Ecto neural progenitor cell (in vitro differentiated cells): ENCODE measurements around the gene NUB1.

Experiments used
- DNase-seq: peaks from one replicate; pipeline ENCODE4 v3.0.0-alpha.2; 2018; ENCODE audit warnings: low spot score

Gene NUB1, protein sequence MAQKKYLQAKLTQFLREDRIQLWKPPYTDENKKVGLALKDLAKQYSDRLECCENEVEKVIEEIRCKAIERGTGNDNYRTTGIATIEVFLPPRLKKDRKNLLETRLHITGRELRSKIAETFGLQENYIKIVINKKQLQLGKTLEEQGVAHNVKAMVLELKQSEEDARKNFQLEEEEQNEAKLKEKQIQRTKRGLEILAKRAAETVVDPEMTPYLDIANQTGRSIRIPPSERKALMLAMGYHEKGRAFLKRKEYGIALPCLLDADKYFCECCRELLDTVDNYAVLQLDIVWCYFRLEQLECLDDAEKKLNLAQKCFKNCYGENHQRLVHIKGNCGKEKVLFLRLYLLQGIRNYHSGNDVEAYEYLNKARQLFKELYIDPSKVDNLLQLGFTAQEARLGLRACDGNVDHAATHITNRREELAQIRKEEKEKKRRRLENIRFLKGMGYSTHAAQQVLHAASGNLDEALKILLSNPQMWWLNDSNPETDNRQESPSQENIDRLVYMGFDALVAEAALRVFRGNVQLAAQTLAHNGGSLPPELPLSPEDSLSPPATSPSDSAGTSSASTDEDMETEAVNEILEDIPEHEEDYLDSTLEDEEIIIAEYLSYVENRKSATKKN

DNA sequence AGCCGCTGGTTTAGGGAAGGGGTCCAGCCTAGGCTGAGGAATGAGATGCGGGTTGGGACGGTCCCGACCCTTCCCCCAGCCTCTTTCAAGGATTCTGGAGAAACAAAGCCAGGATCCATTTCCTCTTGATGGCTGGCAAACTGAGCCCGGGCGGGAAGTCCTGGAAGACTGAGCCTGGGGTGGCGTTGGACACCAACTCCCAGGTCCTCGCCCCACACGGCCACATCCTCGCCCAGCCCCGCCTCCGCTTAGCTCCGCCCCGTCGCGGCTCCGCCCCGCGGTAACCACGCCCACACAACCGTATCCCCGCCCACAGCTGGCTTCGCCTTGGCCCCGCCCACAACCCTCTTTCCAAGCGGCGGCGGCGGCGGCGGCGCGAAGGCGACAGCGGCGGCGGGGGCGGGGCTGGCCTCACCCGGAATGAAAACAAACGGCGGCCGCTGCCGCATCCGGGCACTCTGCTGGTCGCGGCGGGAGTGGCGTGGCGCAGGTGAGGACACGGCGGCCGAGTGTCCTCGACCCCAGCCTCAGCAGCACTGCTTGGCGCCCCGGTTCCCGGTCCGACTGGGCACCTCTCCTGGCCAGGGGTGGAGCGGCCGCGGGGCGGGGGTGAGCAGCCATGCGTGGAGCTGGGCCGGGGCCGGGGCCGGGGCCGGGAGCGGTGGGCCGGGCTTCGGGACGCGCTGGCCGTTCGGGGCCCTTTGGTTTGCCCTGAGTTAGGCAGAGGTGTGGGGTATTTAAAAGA is at the start of gene NUB1:
Gene NUB1 (plus strand): TSS at position 456 of the 745 bp plus-strand sequence. CDS start 3,538 bp downstream, outside the sequence.
- peak; percentile 97 for DNase-seq

DNA sequence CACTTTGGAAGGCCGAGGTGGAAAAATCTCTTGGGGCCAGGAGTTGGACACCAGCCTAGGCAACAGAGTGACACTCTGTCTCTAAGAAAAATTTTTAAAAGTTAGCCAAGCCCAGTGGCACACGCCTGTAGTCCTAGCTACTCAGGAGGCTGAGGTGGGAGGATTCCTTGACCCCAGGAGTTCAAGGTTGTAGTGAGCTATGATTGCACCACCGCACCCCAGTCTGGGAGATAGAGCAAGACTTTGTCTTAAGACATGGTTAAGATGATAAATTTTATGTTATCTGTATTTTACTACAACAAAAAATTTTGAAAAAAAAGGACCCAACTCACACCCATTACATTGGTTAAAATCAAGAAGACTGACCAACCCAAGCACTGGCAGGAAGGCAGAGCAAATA is 48.8 kb upstream of the NUB1 start:
- no peak for DNase-seq

DNA sequence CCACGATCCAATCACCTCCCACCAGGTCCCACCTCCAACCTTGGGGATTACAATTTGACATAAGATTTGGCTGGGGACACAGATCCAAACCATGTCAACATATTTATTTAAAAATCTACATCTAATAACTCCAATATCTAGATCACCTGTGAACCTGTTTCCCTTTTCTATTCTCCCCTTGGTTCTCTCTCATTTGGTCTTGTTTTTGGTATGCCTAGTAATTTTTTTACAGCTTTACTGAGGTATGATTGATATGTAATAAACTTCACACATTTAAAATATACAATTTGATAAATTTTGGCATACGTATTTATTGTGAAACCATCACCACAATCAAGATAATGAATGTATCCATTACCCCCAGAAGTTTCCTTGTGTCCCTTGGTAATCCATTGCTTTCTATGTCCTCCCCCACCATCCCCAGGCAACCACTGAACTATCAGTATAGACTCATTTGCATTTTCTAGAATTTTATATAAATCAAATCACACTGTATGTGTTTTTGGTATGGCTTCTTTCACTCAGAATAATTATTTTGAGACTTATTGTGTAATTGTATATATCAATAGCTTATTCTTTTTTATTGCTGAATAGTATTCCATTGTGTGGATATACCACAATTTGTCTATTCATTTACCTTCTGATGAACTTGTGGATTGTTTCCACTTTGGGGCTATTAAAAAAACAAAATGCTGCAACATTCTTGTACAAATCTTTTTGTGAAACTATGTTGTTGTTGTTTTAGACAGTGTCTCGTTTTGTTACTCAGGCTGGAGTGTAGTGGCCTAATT is 45.2 kb upstream of the NUB1 start:
- DNase-seq: no peak

DNA sequence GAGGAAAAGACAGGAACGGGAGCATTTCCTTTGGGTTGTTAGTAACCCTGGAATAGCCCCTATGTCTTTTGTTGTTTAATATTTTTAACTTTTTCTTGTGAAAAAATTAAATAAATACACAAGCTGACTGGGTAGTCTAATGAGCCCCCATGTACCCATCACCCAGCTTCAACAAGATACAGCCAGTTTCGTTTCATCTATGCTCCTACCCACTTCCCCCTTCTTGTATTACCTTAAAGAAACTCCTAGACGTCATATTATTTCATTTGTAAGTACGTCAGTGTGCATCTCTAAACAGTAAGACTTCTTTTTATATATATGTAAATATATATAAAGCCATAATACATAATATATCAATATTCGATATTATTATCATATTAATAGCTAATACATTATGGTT is 42.8 kb upstream of the NUB1 start:
- no peak for DNase-seq

DNA sequence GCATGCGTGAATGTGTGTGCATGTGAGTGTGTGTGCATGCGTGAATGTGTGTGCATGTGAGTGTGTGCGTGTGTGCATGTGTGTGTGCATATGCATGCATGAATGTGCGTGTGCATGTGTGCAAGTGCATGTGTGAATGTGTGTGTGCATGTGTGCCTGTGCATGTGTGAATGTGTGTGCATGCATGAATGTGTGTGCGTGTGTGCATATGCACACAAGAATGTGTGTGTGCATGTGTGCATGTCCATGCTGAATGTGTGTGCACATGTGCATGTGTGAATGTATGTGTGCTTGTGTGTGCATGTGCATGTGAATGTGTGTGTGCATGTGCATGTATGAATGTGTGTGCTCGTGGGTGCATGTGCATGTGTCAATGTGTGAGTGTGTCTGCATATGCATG is 42.1 kb upstream of the NUB1 start:
- DNase-seq: no peak

DNA sequence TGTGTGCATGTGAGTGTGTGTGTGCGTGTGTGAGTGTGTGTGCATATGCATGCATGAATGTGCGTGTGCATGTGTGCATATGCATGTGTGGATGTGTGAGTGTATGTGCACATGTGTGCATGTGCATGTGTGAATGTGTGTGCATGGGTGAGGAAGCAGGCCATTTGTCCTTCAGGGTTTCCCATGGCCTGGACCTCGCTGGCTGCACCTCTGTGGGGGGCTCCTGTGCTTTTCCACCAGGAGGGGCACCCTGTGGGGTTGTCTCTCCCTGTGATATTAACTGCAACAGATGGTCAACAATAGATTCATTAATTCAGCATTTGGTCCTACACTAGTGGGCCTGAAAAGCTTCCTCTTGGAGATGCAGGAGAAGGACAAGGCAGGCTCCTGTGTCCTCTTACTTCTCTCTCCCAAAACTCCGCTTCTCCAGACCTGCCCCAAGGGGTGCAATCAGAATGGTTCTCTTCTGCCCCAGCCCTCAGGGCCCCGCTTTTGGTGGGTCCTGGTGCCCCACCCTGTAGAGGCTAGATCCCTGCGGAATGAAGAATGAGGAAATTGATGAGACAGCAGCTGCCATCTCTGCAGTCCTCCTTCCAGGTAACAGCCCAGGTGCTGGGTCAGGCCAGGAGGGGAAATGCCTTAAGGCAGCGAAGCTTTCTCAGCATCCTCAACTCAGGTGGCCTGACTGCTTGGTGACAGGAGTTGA is 41.5 kb upstream of the NUB1 start:
- DNase-seq: no peak

DNA sequence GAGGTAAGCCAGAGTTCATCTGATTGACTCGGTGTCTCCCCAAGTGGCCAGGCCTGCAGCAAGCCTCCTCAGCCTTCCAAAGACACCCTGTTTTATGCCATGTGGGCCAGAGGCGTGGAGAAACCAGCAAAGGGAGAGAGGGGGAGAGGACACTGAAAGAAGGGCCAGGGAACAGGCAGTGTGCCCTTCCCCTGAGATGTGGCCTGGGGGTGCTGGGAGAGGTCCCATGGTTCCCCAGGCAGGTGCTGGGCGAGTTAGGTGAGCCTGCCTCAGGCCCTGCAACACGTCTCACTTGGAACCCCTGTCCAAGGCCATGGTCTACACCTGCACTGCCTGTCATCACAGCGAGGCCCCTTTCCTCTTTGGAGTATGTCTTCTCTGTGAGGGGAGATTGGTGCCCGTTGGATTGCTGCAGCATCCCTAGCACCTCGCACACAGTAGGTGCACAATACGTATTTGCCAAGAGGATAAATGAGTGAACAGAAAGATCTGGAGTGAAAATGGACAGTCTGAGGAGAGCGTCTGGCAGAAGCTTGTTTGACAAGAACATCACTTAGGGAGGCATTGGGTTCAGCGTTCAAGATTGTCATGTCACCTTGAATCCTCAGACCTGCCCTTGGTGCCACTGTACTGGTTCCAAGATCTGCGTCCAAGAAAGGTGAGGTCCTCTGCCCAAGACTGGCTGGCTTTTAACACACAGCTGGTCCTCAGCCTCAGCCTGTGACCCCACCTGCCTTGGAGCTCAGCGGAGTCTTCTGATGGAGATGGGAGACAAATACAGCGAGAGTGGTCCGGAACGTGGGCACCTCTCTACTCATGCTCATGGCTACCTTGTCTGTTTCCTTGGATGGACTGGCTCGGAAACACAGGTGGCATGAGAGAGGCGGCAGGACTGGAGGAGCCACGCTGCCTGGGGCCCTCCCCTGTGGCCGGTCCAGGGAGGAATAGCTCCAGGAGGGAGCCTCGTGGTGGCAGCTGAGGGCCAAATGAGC is 39.8 kb upstream of the NUB1 start:
- peak; percentile 39 for DNase-seq

DNA sequence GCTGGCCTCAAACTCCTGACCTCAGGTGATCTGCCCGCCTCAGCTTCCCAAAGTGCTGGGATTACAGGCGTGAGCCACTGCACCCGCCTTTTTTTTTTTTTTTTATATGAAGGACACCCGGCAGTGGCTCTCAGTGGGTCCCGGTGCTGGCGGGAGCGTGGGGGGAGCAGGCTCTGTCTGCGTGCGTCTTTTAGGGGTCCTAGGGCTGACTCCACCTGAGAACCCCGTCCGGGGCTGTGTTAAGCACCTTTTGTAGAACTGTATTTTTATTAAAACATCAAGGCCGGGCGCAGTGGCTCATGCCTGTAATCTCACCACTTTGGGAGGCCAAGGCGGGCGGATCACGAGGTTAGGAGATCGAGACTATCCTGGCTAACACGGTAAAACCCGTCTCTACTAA is 37.4 kb upstream of the NUB1 start:
- DNase-seq: peak; percentile 44

DNA sequence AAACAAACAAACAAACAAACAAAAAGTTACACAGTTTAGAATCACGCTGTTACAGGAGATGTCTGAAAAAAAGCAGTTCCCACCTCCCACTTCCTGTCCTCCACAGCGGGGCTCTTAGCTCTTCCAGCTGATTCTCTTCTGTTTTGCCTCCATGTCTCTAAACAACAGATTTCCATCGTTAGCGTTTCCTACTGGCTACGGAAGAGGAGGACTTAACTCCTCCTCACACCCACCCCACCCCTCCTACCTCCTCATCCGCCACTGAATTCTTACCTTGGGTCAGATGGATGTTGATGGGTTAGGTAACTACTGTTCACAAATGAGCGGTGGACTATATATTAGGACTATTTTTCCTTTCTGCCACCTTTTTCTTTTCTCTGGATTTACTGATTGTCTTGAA is 36.8 kb upstream of the NUB1 start:
- peak; percentile 41 for DNase-seq

DNA sequence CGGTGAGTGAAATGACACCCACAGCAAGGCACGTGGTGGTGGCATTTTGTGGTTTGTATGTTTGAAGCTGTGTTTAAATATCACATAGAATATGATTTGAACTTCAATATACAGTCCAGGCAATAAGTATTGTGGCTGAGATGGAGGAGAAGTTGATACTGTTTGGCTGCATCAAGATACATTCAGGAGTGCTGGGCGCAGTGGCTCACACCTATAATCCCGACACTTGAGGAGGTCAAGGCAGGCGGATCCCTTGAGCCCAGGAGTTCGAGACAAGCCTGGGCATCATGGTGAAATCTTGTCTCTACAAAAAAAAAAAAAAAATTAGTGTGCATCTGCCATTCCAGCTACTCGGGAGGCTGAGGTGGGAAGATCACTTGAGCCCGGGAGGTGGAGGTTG is 35.2 kb upstream of the NUB1 start:
- DNase-seq: peak; percentile 20

DNA sequence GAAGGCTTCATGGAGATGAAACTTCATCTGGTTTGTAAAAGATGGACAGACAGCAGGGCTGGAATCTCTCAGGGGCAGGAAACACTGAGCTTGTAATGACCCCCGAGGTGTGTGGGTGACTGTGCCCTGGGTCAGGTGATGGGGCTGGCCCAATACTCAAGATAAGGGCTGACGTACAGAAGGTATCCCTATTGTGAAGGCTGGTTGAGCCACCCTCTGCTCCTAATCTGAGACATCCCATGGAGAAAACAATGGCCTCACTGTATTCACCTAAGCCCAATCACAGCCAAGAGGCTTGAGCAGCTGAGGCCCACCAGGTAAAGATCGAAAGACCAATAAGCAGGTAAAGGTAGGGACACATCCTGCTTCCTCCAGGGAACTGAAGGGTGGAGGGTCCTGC is 34.8 kb upstream of the NUB1 start:
- no peak for DNase-seq

DNA sequence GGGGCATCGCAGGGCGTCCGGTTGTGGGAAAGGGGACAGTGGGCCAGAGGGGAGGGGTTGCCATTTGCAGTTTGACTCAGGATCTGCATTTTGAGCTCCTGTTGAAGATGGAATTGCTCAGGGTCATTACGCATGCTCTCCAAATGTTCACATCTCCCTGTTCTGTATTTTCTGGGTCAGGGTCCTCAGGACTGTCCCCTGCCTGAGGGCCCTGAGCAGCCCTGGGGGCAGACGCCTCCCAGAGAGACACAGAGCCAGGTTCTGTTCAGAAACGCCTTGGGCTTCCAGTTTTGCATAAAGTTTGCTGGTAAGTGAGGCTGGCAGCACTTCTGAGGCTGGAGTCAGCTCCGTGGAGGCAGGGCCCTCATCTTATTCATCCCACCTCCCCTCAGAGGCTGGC is 34.1 kb upstream of the NUB1 start:
- peak; percentile 36 for DNase-seq

DNA sequence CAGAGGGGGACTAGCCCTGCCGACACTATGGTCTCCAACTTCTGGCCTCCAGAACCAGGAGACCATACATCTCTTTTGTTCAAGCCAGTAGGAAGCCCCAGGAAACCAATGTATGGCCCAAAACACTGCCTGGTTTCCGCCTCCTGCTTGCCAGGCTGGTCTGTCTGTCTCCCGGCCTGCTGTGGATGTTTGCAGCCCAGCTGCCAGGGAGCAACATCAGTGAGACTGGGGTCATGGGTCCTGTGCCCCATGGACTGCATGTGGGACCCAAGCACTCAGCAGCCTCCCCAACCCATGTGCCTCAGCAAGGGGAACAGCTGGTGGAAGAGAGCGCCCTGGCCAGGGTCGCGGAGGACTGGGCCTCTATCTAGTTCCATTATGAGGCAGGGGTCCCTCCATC is 33.4 kb upstream of the NUB1 start:
- DNase-seq: peak; percentile 38

DNA sequence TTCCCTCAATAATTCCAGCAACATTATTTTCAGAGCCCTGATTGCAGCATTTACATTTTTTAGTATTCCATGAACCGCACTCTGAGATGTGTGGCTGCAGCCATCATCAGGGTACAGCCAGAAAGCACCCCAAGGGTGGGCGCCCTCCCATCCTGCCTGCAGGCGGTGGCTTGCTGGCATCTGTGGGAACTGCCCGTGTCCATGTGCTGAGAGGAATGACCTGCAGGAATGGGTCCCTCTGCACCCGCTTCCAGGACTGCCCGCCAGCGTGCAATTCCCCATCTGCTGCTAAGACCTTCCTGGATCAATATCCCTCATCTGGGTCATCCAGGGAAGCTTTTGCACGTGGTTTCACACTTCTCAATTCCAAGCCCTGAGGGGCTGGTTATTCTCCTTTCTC is 32.8 kb upstream of the NUB1 start:
- peak; percentile 17 for DNase-seq

DNA sequence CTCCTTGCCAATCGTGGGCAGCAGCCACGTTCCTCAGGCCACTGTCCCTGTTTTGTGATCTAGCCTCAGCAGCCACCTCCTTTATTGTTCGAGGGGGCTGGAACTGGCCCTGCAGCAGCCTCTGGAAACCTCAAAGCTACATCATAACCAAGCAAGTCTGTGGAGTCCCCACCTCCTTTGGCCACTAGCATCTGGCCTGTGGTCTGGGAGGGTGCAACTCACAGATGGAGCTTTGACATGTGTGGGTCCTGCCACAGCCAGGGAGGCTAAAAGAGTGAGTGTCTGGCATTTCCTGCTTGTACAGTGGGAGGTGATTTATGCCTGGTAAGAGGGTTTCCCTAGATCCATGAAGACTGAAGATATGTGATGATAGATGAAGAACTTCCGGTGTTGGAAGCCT is 32.3 kb upstream of the NUB1 start:
- DNase-seq: peak; percentile 18

DNA sequence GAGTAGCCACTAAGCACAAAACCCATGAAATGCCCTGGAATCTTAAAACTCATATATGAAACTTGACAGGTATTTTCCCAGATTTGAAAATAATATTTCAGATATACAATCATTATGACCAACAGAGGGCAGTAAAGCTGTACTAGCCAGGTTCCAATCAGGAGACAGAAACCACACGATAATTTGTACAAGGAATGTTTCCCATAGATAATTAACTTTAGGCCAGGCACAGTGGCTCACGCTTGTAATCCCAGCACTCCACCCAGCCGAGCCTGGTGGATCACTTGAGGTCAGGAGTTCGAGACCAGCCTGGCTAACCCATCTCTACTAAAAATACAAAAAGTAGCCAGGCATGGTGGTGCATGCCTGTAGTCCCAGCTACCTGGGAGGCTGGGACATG is 31.0 kb upstream of the NUB1 start:
- DNase-seq: peak; percentile 5

DNA sequence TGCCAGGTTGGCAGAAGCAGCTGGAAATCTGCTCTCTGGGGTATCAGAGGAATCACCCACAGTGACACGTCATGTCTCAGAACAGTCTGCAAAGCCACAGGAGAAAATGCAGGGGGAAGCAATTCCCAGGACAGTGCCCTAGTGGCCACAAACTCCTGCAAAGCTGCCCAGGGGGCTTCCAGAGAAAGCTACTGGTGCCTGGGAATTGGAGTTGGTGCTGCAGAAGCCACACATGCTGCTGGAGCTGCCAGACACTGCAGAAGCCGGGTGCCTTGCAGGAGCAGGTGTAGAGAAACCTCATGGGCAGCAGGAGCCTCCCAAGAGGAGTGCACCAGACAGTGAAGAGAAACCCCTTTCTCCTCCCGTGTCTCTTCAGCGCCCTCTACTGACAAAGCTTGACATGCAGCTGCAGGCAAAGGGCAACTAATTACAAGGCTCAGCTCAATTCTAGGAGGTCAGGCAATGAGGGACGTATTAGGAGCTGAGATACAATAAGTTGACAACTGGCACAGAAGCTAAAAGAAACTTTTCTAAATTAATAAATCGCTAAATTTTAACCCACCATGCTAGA is 30.2 kb upstream of the NUB1 start:
- peak; percentile 24 for DNase-seq

DNA sequence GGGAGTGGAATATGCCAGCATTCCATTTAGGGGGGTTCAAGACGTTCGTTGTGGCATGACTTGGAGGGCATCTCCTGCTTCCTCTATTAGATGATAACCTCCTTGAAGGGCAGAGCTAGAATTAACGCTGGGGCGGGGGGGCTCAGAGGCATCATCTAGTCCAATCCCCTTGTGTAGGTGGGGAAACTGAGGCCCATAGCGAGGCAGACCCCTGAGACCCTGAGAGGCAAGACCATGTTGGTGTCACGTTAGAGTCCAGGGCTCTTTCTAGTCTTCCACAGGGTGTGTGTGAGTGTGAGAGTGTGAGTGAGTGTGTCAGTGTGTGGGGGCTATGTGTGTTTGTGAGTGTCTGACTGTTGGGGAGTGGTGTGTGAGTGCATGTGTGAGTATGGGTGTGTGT is 29.3 kb upstream of the NUB1 start:
- DNase-seq: peak; percentile 13

DNA sequence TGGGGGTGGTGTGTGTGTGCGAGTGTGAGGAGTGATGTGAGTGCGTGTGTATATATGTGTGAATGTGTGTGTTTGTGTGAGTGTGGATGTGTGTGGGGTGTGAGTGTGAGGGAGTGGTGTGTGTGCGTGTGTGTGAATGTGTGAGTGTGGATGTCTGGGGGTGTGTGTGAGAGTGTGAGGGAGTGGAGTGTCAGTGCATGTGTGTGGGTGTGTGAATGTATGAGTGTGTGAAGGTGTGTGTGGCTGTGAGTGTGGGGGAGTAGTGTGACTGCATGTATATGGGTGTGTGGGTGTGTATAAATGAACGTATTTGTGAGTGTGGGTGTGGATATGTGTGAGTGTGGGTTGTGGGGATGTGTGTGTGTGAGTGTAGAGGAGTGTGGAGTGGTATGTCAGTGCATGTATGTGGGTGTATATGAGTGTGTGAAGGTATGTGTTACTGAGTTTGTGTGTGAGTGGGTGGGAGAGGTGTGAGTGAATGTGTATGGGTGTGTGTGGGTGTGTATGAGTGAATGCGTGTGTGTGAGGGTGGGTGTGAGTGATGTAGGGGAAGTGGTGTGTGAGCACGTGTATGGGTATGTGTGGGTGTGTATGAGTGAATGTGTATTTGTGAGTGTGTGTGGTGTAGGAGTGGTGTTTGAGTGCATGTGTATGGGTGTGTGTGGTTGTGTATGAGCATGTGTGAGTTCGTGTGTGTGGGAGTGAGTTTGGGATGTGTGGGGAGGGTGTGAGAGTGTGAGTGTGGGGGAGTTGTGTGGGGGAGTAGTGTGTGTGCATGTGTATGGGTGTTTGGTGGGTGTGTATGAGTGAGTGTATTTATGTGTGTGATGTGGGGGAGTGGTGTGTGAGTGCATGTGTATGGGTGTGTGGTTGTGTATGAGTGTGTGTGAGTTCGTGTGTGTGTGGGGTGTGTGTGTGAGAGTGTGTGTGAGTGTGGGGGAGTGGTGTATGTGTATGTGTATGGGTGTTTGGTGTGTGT is 28.5 kb upstream of the NUB1 start:
- peak; percentile 16 for DNase-seq
